Stimulated activated CD8-positive, alpha-beta memory T cell treated with anti-CD3 and anti-CD28 coated beads, Interleukin-12 subunit alpha, Interleukin-12 subunit beta, amount 100 ng/mL, for 1 hour (primary cell): ENCODE data around the gene RORB.

Experiments
- DNase-seq: peaks from one replicate; pipeline ENCODE4 v3.0.0-alpha.2; 2020; ENCODE audit warnings: low read depth

The RORB gene

GRCh38 chr9:74496819-74497747 is at the start of gene RORB:
Gene RORB (plus strand): TSS chr9:74497335. CDS start chr9:74497977, 642 bp downstream.
- DNase-seq, result peak; percentile 18

- DNase-seq, result no peak
Observed at GRCh38 chr9:74447451-74448193, 49.5 kb upstream of the RORB start.

GRCh38 chr9:74449060-74449459 is 48.1 kb upstream of the RORB start:
- no peak for DNase-seq

GRCh38 chr9:74458832-74459231 is 38.3 kb upstream of the RORB start:
- no peak for DNase-seq

GRCh38 chr9:74463825-74464224 is 33.3 kb upstream of the RORB start:
- DNase-seq, result no peak

- DNase-seq, result no peak
Observed at GRCh38 chr9:74478606-74479005, 18.5 kb upstream of the RORB start.

- no peak for DNase-seq
Observed at GRCh38 chr9:74479711-74480110, 17.4 kb upstream of the RORB start.

GRCh38 chr9:74487395-74487794 is 9.7 kb upstream of the RORB start:
- no peak for DNase-seq

GRCh38 chr9:74493512-74493911 is 3.6 kb upstream of the RORB start:
- no peak for DNase-seq

- DNase-seq, result no peak
Observed at GRCh38 chr9:74494490-74494889, 2.6 kb upstream of the RORB start.

- no peak for DNase-seq
Observed at GRCh38 chr9:74496406-74496805, 729 bp upstream of the RORB start.

- DNase-seq, result no peak
Observed at GRCh38 chr9:74497748-74498620, 849 bp downstream of the RORB start.

GRCh38 chr9:74498621-74499095 is 1.5 kb downstream of the RORB start:
- no peak for DNase-seq

- no peak for DNase-seq
Observed at GRCh38 chr9:74499111-74499601, 2.0 kb downstream of the RORB start.

GRCh38 chr9:74499770-74500583 is 2.8 kb downstream of the RORB start:
- no peak for DNase-seq

GRCh38 chr9:74500584-74500924 is 3.4 kb downstream of the RORB start:
- no peak for DNase-seq

- DNase-seq, result no peak
Observed at GRCh38 chr9:74501570-74501969, 4.4 kb downstream of the RORB start.

- DNase-seq, result no peak
Observed at GRCh38 chr9:74503219-74503618, 6.1 kb downstream of the RORB start.

GRCh38 chr9:74503666-74504065 is 6.5 kb downstream of the RORB start:
- DNase-seq, result no peak

- no peak for DNase-seq
Observed at GRCh38 chr9:74511333-74511732, 14.2 kb downstream of the RORB start.

GRCh38 chr9:74512416-74512815 is 15.3 kb downstream of the RORB start:
- no peak for DNase-seq
